Naive B cell (primary cell): Measurements from ENCODE around the gene TMEM30B. TPM values are rescaled to one million over a fixed set of nuclear protein-coding genes. Genes with fewer than 3 reads are reported as not detected.
"Not testable (repeated sequence)": the region's sequence is repeated elsewhere in the genome, so short reads cannot be mapped to it uniquely, and the experiment has no call there.

Source experiments
- ATAC-seq, 2 donors: fragments of 150-1000 bp; cut with Tn5 transposase; 2 replicates each; pipeline ENCODE4 v1.10.0; 2021; ENCODE audit warnings: low read depth in 2 of 2, mild to moderate bottlenecking in 2 of 2, moderate library complexity in 2 of 2
- DNase-seq: peaks from one replicate; pipeline ENCODE4 v3.0.0; 2022
- H3K27ac Mint-ChIP-seq, 6 donors: one replicate each; pipeline ENCODE4 v1.8.0; 2020 to 2022; ENCODE audit warnings: mild to moderate bottlenecking in 6 of 6, mixed read lengths in 6 of 6, moderate library complexity in 5 of 6, inconsistent platforms in 2 of 6
- H3K27me3 Mint-ChIP-seq, 3 donors: one replicate each; pipeline ENCODE4 v1.8.0; 2021 to 2022; ENCODE audit warnings: mixed read lengths in 3 of 3, mild to moderate bottlenecking in 1 of 3
- H3K36me3 Mint-ChIP-seq, 2 donors: one replicate each; pipeline ENCODE4 v1.8.0; 2020 to 2022; ENCODE audit warnings: mixed read lengths in 2 of 2, inconsistent platforms in 1 of 2, mild to moderate bottlenecking in 1 of 2
- H3K4me1 Mint-ChIP-seq, 3 donors: one replicate each; pipeline ENCODE4 v1.8.0; 2020 to 2022; ENCODE audit warnings: mixed read lengths in 3 of 3, inconsistent platforms in 1 of 3, mild to moderate bottlenecking in 1 of 3, moderate library complexity in 1 of 3
- H3K4me3 Mint-ChIP-seq, 8 donors: one replicate each; pipeline ENCODE4 v1.8.0; 2020 to 2022; ENCODE audit warnings: mild to moderate bottlenecking in 8 of 8, mixed read lengths in 8 of 8, moderate library complexity in 8 of 8, inconsistent platforms in 2 of 8
- H3K9me3 Mint-ChIP-seq, 7 donors: one replicate each; pipeline ENCODE4 v1.8.0; 2020 to 2022; ENCODE audit warnings: mixed read lengths in 7 of 7, mild to moderate bottlenecking in 5 of 7, inconsistent platforms in 2 of 7, moderate library complexity in 1 of 7
- polyA plus RNA-seq, 6 donors: library from polyadenylated mRNA; unstranded; fragments of 300-500 nt; fragmentation: Illumina TruSeq; gene quantifications; one replicate each; pipeline ENCODE4 v1.2.3, GENCODE V29; 2021; ENCODE audit warnings: low read depth in 6 of 6

The TMEM30B gene
- polyA plus RNA-seq, 6 donors from 2014 or later = 0.07 TPM; not detected in 5

DNA sequence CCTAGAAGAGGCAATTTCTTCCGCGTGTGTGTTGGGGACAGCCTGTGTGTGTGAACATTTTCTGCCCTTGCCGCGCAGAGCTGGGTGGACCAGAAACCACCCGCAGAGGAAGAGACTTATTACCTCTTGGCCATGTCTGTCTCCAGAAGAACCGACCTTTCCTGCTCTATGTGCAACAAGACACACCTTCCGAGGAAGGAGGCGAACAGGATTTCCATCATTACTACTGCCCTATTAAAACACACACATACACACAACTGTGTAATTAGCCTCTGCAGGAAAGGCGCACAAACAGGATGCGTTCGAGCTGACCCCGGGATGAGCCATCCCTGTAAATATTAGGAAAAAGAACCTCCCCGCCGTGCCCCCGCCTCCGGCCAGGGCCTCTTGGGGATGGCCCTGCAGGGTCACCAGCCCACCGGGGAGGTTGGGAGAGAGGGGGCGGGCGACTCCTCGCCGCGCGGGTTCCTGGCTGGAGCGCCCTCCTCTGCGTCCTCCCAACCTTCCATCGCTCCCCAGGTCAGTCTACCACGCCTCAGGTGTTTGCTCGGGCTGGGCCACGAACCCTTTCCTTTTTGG lies 39.8 kb upstream of the TMEM30B start:
- H3K36me3 Mint-ChIP-seq = no peaks in the 10 kb centered on the region
- ATAC-seq = no peak
- peaks cover 8 to 23% (median 11%) of the 10 kb centered on the region in 3 donors for H3K27me3 Mint-ChIP-seq
- H3K4me1 Mint-ChIP-seq = peaks cover 12 to 13% (median 13%) of the 10 kb centered on the region in 3 donors
- peak overlapping the region; percentile 22 to 88 (median 80) for H3K4me3 Mint-ChIP-seq
- H3K9me3 Mint-ChIP-seq = peaks cover 0 to 11% (median 0%) of the 10 kb centered on the region in 7 donors
- no peak overlapping the region for H3K27ac Mint-ChIP-seq
- no peak for DNase-seq

DNA sequence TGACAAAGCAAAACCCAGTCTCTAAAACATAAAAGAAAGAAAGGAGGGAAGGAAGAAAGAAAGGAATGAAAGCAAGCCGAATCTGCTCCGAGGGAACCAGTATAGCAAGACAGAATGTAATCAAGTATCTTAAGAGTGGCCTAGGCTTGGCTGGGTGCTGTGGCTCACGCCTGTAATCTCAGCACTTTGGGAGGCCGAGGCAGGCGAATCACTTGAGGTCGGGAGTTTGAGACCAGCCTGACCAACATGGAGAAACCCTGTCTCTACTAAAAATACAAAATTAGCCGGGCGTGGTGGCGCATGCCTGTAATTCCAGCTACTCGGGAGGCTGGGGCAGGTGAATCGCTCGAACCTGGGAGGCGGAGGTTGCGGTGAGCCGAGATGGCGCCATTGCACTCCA lies 39.0 kb upstream of the TMEM30B start:
- not testable (repeated sequence) for DNase-seq, H3K4me3 Mint-ChIP-seq, H3K36me3 Mint-ChIP-seq, ATAC-seq, H3K9me3 Mint-ChIP-seq, H3K27ac Mint-ChIP-seq
- Mint-ChIP-seq H3K4me1 (peaks cover 12 to 13% (median 13%) of the 10 kb centered on the region in 3 donors), H3K27me3 (peaks cover 8 to 23% (median 11%) of the 10 kb centered on the region in 3 donors)

DNA sequence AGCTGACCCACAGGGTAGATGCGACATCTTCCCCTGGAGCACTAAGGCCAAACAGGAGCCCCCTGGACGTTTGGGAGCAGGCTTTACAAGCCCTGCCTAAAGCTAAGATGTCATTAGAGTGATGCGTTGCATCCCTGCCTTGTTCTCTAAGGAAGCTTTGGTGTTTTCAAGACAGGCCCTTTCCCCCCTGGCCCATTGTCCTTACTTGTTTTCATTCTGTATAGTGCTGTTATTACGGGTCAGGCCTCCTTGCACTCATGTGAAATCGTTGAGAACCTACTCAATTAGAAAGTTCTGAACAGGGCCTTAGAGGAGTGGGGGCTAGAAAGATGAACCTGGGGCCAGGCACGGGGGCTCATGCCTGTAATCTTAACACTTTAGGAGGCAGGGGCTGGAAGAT lies 38.6 kb upstream of the TMEM30B start:
- peaks cover 8 to 23% (median 11%) of the 10 kb centered on the region in 3 donors for H3K27me3 Mint-ChIP-seq
- DNase-seq (no peak), ATAC-seq (no peak)
- no peaks in the 10 kb centered on the region for H3K36me3 Mint-ChIP-seq
- H3K9me3 Mint-ChIP-seq = peaks cover 0 to 2% (median under 1%) of the 10 kb centered on the region in 7 donors
- H3K4me1 Mint-ChIP-seq = peaks cover 12 to 13% (median 13%) of the 10 kb centered on the region in 3 donors
- no peak overlapping the region for H3K27ac Mint-ChIP-seq
- no peak overlapping the region for H3K4me3 Mint-ChIP-seq

DNA sequence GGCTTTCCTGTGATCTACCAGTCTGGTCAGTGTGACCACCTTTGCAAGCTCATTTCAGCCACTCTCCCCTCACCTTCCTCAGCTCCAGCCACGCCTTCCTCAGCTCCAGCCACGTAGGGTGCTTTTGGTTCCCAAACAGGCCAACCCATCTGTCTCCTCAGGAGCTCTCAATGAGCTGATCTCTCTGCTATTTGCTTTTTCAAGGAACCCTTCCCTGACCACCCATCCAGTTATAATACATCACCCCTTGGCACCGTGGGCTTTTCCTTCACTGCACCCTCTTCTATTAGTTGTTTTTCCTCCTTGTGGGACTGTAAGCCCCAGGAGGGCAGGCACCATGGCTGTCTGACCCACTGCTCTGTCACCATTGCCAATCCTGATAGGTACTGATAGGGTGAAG lies 37.9 kb upstream of the TMEM30B start:
- H3K9me3 Mint-ChIP-seq = peaks cover 0 to 8% (median 5%) of the 10 kb centered on the region in 7 donors
- peaks cover 12 to 13% (median 13%) of the 10 kb centered on the region in 3 donors for H3K4me1 Mint-ChIP-seq
- no peak overlapping the region for H3K4me3 Mint-ChIP-seq
- no peak overlapping the region for H3K27ac Mint-ChIP-seq
- no peak for DNase-seq
- no peaks in the 10 kb centered on the region for H3K36me3 Mint-ChIP-seq
- H3K27me3 Mint-ChIP-seq = peaks cover 8 to 20% (median 11%) of the 10 kb centered on the region in 3 donors
- ATAC-seq = no peak

DNA sequence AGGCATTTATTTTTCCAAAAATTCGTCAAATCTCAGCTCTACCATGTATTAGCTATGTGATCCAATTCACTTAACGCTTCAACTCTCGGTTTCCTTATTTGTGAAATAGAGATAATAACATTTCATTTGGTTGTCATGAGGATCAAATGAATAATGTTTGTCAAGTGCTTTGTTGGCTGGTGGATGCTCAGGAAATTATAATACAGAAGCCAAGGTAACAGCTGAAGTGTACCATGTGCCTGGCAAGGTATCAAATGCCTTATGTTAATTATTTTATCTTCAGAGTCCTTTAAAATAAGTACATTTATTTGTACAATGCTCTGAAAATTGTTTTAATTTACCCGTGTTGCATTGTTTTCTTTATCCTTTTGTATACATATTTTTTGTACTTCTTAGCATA lies 34.2 kb upstream of the TMEM30B start:
- no peak for ATAC-seq
- no peak for DNase-seq
- peaks cover 5 to 8% of the 10 kb centered on the region in 2 donors for H3K36me3 Mint-ChIP-seq
- H3K27ac Mint-ChIP-seq = peak overlapping the region in 1 of 6 donors; percentile 79
- H3K4me1 Mint-ChIP-seq = no peaks in the 10 kb centered on the region
- peaks cover 7 to 41% (median 21%) of the 10 kb centered on the region in 7 donors for H3K9me3 Mint-ChIP-seq
- no peaks in the 10 kb centered on the region for H3K27me3 Mint-ChIP-seq
- no peak overlapping the region for H3K4me3 Mint-ChIP-seq

DNA sequence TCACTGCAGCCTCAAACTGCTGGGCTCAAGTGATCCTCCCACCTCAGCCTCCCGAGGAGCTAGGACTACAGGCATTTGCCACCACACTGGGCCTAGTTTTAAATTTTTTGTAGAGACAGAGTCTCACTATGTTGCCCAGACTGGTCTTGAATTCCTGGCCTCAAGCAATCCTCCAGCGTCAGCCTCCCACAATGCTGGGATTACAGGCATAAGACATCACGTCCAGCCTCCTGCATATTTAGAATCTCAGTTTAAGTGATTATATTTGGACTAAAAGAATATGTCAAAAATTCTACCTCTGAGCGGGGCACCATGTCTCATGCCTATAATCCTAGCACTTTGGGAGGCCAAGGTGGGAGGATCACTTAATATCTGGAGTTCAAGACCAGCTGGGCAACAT lies 27.6 kb upstream of the TMEM30B start:
- not testable (repeated sequence) for ATAC-seq, DNase-seq, H3K4me3 Mint-ChIP-seq, H3K27ac Mint-ChIP-seq, H3K4me1 Mint-ChIP-seq, H3K27me3 Mint-ChIP-seq
- H3K36me3 Mint-ChIP-seq = peaks cover 8 to 20% of the 10 kb centered on the region in 2 donors
- H3K9me3 Mint-ChIP-seq = peaks cover 17 to 58% (median 37%) of the 10 kb centered on the region in 7 donors

DNA sequence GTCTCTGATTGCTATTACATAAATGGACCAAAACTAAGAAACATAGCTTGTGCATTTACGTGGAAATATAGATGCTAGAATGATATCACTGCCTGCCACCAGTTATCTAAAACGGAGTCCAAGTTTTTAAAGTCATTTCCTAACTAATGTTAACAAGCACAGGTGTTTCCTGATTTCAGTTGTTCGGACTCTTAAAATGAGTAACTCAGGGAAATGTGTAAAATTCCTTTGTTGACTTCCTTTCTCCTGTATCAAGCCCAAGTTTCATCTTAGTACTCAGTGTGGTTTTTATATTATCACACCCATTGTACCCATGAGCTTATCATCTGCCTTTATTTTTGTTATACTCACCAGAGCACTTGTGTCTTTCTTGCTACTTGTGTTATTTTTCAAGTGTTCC lies 27.1 kb upstream of the TMEM30B start:
- no peak overlapping the region for H3K27ac Mint-ChIP-seq
- H3K27me3 Mint-ChIP-seq = peaks cover 0 to 8% (median 7%) of the 10 kb centered on the region in 3 donors
- DNase-seq (no peak), ATAC-seq (no peak)
- H3K4me3 Mint-ChIP-seq = no peak overlapping the region
- H3K9me3 Mint-ChIP-seq = peaks cover 17 to 53% (median 36%) of the 10 kb centered on the region in 7 donors
- H3K4me1 Mint-ChIP-seq = no peaks in the 10 kb centered on the region
- H3K36me3 Mint-ChIP-seq = peaks cover 8 to 20% of the 10 kb centered on the region in 2 donors

DNA sequence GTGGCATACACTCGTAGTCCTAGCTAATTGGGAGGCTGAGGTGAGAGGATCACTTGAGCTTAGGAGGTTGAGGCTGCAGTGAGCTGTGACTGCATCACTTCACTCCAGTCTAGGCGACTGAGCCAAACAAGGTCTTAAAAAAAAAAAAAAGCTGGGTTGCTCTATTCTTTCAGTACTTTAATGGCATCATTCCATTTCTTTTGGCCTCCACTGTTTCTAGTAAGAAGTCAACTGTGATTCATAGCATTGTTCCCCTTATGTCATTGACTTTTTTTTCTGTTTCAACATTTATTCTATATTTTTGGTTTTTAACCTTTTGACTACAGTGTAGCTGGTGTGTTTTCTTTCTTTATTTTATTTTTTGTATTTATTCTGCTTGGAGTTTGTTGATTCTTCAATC lies 23.6 kb upstream of the TMEM30B start:
- Mint-ChIP-seq H3K4me3 (no peak overlapping the region), H3K27ac (peak overlapping the region in 1 of 6 donors; percentile 22)

DNA sequence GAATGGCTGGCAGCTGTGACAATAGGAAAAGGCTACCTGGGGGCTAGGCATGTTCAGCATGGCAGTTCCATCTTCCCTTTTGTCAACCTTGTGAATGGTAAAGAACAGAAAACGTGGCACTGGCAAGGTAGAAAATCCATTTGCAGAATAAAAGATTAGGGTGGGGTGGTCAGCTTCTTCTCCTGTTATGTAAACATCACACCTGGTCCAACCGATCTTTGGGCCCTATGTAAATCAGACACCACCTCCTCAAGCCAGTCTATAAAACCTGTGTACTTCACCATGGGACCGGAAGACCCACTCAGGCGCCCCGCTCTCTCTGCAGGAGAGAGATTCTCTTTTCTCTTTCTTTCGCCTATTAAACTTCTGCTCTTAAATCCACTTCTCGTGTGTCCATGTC lies 19.6 kb upstream of the TMEM30B start:
- peaks cover 0 to 10% (median 6%) of the 10 kb centered on the region in 7 donors for H3K9me3 Mint-ChIP-seq
- DNase-seq = no peak
- no peak overlapping the region for H3K27ac Mint-ChIP-seq
- ATAC-seq = no peak
- no peaks in the 10 kb centered on the region for H3K36me3 Mint-ChIP-seq
- no peak overlapping the region for H3K4me3 Mint-ChIP-seq
- no peaks in the 10 kb centered on the region for H3K27me3 Mint-ChIP-seq
- H3K4me1 Mint-ChIP-seq = no peaks in the 10 kb centered on the region

More for the DNA sequence above, 23.6 kb upstream of the TMEM30B start:
- DNase-seq (no peak), ATAC-seq (no peak)
- Mint-ChIP-seq H3K4me1 (no peaks in the 10 kb centered on the region), H3K9me3 (peaks cover 7 to 23% (median 17%) of the 10 kb centered on the region in 7 donors), H3K36me3 (peaks cover 3 to 7% of the 10 kb centered on the region in 2 donors), H3K27me3 (peaks cover 0 to 7% (median 5%) of the 10 kb centered on the region in 3 donors)

DNA sequence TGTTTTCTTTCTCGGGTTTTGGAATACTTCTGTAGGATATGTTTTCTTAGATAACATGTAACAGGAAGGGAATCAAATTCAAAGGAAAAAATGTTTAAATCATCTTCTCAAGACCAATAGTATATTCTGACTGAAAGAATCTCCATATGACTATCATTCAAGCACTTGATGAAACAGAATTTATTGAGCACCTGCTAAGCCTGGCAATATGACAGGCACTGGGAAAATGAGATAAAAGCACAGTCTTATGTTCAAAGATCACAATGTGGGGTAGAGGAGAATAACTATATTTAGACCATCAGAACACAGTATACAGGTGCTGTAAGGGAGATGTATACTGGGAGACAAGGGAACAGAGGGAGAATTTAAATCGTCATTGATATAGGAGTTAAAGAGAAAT lies 19.1 kb upstream of the TMEM30B start:
- no peak for ATAC-seq
- no peak overlapping the region for H3K4me3 Mint-ChIP-seq
- H3K27me3 Mint-ChIP-seq = no peaks in the 10 kb centered on the region
- H3K4me1 Mint-ChIP-seq = no peaks in the 10 kb centered on the region
- H3K36me3 Mint-ChIP-seq = no peaks in the 10 kb centered on the region
- no peak for DNase-seq
- H3K27ac Mint-ChIP-seq = no peak overlapping the region
- H3K9me3 Mint-ChIP-seq = peaks cover 0 to 5% (median 3%) of the 10 kb centered on the region in 7 donors

DNA sequence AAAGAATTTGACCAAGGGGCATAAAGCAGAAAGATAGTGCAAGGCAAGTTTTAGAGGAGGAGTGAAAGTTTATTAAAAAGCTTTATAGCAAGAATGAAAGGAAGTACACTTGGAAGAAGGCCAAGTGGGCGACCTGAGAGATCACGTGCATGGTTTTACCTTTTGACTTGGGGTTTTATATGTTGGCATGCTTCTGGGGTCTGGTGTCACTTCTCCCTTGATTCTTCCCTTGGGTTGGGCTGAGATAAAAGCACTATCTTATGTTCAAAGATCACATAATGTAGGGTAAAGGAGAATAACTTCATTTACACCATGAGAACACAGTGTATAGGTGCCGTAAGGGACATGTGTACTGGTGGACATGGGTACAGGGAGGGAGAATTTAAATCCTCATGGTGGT lies 17.7 kb upstream of the TMEM30B start:
- no peak for ATAC-seq
- Mint-ChIP-seq H3K4me3 (no peak overlapping the region), H3K36me3 (no peaks in the 10 kb centered on the region), H3K27ac (no peak overlapping the region), H3K4me1 (no peaks in the 10 kb centered on the region), H3K9me3 (peaks cover 0 to 3% (median 0%) of the 10 kb centered on the region in 7 donors), H3K27me3 (no peaks in the 10 kb centered on the region)
- no peak for DNase-seq

DNA sequence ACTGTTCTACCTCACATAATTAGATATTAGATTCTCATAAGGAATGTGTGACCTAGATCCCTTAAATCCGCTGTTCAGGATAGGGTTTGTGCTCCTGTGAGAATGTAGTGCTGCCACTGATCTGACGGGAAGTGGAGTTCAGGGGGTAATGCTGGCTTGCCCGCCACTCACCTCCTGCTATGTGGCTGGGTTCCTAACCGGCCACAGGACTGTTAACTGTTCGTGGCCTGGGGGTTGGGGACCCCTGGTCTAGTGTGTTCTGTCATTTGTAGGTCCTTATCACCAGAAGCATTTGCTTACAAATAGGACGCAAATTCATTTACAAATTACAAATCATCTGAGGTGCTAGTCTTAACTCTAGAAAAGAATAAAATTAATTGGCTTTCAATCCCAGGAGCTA lies 16.4 kb upstream of the TMEM30B start:
- H3K4me1 Mint-ChIP-seq = no peaks in the 10 kb centered on the region
- ATAC-seq (no peak), DNase-seq (no peak)
- no peak overlapping the region for H3K27ac Mint-ChIP-seq
- H3K9me3 Mint-ChIP-seq = no peaks in the 10 kb centered on the region
- H3K27me3 Mint-ChIP-seq = no peaks in the 10 kb centered on the region
- no peak overlapping the region for H3K4me3 Mint-ChIP-seq
- no peaks in the 10 kb centered on the region for H3K36me3 Mint-ChIP-seq

DNA sequence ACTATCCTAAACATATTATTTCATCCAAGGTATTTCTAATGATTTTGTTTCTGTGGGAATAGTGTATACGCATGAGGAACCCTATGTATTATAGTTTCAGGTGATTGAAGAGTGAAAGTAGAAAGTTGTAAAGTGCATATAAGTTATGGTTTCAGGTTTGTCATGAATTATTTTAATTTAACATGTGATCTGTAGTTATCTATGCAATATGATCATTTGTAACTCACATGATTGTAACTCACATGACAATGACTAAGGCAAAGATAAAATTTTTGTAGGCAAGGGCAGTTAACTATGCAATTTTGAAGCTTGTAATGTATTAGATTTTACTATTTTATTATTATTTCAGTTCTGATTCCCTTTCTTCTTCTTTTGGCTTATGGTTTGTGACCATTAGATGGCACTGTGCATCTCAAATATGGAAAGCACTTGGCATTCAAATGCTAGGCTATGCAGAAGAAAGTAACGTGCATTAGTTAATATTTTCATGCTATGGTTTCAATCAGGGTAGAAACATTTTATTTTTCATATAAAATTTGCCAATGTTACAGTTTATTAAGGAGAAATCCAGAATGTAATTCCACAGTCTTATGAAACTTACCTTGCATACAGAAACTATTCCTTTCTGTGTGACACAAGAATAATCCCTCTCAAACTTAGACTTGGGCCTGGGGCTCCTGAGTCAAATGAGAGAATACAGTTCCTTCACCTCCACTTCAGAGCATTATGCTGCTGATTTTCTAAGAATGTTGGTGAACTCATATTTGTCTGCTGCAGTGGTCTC lies 15.8 kb upstream of the TMEM30B start:
- no peaks in the 10 kb centered on the region for H3K4me1 Mint-ChIP-seq
- H3K36me3 Mint-ChIP-seq = no peaks in the 10 kb centered on the region
- no peak overlapping the region for H3K4me3 Mint-ChIP-seq
- peak overlapping the region in 1 of 6 donors; percentile 19 for H3K27ac Mint-ChIP-seq
- no peak for ATAC-seq
- DNase-seq = no peak
- no peaks in the 10 kb centered on the region for H3K27me3 Mint-ChIP-seq
- no peaks in the 10 kb centered on the region for H3K9me3 Mint-ChIP-seq

DNA sequence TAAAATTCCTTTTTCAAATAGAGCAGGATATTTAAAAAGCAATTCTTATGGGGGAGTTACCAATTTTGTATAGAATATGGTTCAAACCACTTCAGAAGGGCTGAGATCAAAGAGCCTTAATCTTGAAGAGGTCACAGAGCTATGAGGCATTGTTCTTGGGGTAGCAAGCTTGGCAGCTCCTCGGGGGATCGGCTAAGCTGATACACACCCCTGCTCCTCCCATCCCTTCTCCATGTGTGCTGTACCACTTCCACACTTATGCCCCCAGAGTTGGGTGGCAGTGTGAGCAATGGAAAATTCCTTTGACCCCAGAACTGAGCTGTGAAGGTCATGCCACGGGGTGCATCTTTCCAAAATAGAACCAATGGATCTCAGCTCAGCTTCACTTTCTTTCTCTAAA lies 15.0 kb upstream of the TMEM30B start:
- ATAC-seq (no peak), DNase-seq (no peak)
- Mint-ChIP-seq H3K4me1 (no peaks in the 10 kb centered on the region), H3K4me3 (no peak overlapping the region), H3K36me3 (no peaks in the 10 kb centered on the region), H3K27me3 (no peaks in the 10 kb centered on the region), H3K27ac (no peak overlapping the region), H3K9me3 (no peaks in the 10 kb centered on the region)
